Type B pancreatic cell (in vitro differentiated cells): ENCODE measurements around the gene MTMR11. TPM values are rescaled to one million over a fixed set of nuclear protein-coding genes. Genes with fewer than 3 reads are reported as not detected.

Experiments
- DNase-seq: peaks from one replicate; pipeline ENCODE4 v3.0.0; 2021; ENCODE audit warnings: mixed read lengths; ENCODE audit not compliant: unreplicated experiment; ENCODE audit errors: extremely low spot score
- H3K27ac Mint-ChIP-seq: 2 replicates; pipeline ENCODE4 v1.8.0; 2021; ENCODE audit warnings: mild to moderate bottlenecking, mixed read lengths
- H3K27me3 Mint-ChIP-seq: 2 replicates; pipeline ENCODE4 v1.8.0; 2021; ENCODE audit warnings: mixed read lengths
- H3K36me3 Mint-ChIP-seq: 2 replicates; pipeline ENCODE4 v1.8.0; 2021; ENCODE audit warnings: mixed read lengths
- H3K4me1 Mint-ChIP-seq: one replicate; pipeline ENCODE4 v1.8.0; 2021; ENCODE audit warnings: mixed read lengths; ENCODE audit not compliant: unreplicated experiment
- H3K4me3 Mint-ChIP-seq: 2 replicates; pipeline ENCODE4 v1.8.0; 2021; ENCODE audit warnings: mild to moderate bottlenecking, mixed read lengths
- H3K9me3 Mint-ChIP-seq: 2 replicates; pipeline ENCODE4 v1.8.0; 2021; ENCODE audit warnings: mixed read lengths
- total RNA-seq: library from RNA; stranded (reverse); gene quantifications from 2 replicates; pipeline ENCODE4 v1.2.1, GENCODE V29; 2021; ENCODE audit warnings: low replicate concordance
- TF ChIP-seq, protein P1 (sequence below): fragments of 200-600 bp; sonication (generic); conservative IDR thresholded peaks from 2 replicates; pipeline ENCODE4 v1.5.0; 2021; ENCODE audit warnings: antibody characterized with exemption, mild to moderate bottlenecking

MTMR11 gene
- total RNA-seq, 1 donor from 2014 or later, result 21.0 TPM

DNA sequence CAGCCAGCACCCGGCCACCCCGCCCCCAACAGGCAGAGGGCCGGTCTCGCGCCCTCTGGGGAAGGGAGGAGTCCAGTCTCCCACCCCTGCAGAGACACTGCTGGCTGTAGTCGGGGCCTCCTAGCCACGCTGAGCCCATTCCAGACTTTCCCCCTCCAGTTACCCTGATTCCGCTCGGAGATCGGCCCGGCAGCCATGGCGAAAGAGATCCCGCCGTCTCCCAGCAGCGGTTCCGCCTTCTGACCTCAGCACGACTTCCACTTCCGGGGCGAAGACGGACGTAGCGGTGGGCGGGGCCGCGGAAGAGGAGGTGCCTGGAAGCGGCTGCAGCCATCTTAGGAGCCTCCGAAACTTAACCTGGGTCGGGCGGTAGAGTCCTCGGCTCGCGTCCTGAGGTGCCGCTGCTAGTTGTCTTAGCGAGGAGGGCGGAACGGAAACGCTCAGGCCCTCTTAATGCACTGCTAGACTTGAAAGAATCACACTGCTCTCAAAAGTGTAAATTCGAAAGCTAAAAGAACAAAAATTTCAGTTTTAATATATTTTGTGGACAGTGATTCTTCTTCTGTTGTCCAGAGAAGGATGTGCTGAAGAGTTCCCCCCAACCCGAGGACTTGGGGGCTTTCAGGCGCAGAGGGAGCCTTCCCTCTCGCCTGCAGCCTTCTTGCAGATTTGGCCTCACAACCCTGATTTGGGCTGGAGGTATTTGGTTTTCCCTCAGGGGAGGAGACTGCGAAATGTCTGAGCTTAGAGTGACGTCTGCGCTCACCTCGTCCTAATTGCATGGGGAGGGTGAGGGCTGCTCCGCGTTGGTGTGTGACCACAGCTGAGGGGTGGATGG lies 8.9 kb downstream of the MTMR11 start, which contains the start of gene SF3B4:
Gene SF3B4, minus strand, starts transcription at position 241 of the 838 bp plus-strand sequence. Its CDS starts 44 bp downstream, at position 197.
- Mint-ChIP-seq H3K27me3 (no peaks in the 10 kb centered on the region), H3K36me3 (peaks cover 47% of the 10 kb centered on the region), H3K4me3 (peak within 1 kb of the TSS; percentile 99), H3K4me1 (peaks cover 17% of the 10 kb centered on the region), H3K9me3 (no peaks in the 10 kb centered on the region), H3K27ac (peak within 1 kb of the TSS; percentile 97)
- TF ChIP-seq, protein P1, sequence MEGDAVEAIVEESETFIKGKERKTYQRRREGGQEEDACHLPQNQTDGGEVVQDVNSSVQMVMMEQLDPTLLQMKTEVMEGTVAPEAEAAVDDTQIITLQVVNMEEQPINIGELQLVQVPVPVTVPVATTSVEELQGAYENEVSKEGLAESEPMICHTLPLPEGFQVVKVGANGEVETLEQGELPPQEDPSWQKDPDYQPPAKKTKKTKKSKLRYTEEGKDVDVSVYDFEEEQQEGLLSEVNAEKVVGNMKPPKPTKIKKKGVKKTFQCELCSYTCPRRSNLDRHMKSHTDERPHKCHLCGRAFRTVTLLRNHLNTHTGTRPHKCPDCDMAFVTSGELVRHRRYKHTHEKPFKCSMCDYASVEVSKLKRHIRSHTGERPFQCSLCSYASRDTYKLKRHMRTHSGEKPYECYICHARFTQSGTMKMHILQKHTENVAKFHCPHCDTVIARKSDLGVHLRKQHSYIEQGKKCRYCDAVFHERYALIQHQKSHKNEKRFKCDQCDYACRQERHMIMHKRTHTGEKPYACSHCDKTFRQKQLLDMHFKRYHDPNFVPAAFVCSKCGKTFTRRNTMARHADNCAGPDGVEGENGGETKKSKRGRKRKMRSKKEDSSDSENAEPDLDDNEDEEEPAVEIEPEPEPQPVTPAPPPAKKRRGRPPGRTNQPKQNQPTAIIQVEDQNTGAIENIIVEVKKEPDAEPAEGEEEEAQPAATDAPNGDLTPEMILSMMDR, result peak; percentile 17
- peak; percentile 93 for DNase-seq

DNA sequence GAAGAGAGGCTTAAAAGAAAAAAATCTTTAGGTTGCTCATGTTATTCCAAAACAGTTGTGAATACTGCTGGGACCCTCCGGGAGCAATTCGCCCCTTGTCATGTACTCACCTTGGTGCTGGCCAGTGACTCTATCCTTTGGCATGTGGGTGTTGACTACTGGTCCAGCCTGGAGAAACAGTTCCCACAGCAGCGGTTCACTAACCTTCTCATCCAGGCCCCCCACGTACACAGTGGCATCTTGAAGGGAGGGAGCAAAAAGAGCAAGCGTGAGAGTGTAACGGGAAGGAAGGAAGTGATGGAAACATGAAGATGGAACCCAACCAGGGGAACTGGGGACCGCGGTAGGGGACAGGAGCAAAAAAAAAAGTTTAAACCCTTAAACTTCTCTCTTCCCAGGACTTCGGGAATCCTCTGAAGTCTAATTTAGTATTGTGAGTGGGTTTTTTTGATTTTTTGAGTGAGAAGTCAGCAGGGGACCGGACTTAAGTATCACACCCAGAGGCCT lies 9.6 kb downstream of the MTMR11 start:
- peaks cover 45% of the 10 kb centered on the region for H3K36me3 Mint-ChIP-seq
- no peak for DNase-seq
- H3K4me3 Mint-ChIP-seq, result peak overlapping the region; percentile 99
- no peaks in the 10 kb centered on the region for H3K27me3 Mint-ChIP-seq
- H3K27ac Mint-ChIP-seq, result peak overlapping the region; percentile 97
- H3K4me1 Mint-ChIP-seq, result peaks cover 17% of the 10 kb centered on the region
- TF ChIP-seq, protein P1, result no peak
- H3K9me3 Mint-ChIP-seq, result no peaks in the 10 kb centered on the region

DNA sequence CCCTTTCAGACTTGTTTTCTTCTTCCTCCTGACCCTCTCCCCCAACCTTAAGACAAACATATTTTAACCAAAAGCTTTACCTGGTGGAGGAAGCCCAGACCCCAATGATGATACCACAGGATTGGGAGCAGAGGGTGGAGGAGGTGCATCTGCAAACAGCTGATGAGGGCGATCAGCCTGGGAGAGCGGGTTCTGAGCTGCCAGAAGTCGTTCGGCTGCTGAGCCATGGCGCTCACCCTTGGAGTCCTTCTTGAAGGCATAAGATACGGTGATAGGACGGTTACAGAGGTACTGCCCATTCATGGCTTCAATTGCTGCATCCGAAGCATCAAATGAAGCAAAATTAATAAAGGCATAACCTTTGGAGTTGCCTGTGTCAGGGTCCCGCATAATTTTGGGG lies 10.4 kb downstream of the MTMR11 start:
- Mint-ChIP-seq H3K36me3 (peaks cover 41% of the 10 kb centered on the region), H3K27ac (no peak overlapping the region)

DNA sequence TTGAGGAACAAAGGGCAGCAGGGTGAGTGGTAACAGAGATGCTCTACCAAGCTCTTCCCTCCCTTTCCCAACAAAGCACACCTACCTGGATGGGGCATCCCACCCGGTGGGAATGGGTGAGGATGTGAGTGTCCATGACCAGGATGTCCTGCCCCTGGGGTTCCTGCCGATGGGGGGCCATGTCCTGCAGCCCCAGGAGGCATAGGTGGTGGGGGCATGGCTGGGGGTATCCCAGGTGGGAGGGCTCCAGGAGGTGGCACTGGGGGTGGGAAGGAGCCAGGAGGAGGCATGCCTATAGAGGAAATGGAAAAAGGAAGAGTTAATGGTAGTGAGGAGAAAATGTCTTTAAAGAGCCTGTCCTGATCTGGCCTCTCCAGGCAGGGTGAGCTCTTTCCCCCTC lies 10.9 kb downstream of the MTMR11 start:
- no peak for DNase-seq
- TF ChIP-seq, protein P1, result no peak
- Mint-ChIP-seq H3K27ac (no peak overlapping the region), H3K4me3 (peak overlapping the region; percentile 73), H3K27me3 (no peaks in the 10 kb centered on the region), H3K9me3 (no peaks in the 10 kb centered on the region), H3K4me1 (peaks cover 17% of the 10 kb centered on the region), H3K36me3 (peaks cover 37% of the 10 kb centered on the region)

More for the DNA sequence above, 10.4 kb downstream of the MTMR11 start:
- H3K4me3 Mint-ChIP-seq, result peak overlapping the region; percentile 99
- H3K27me3 Mint-ChIP-seq, result no peaks in the 10 kb centered on the region
- H3K9me3 Mint-ChIP-seq, result no peaks in the 10 kb centered on the region
- H3K4me1 Mint-ChIP-seq, result peaks cover 17% of the 10 kb centered on the region
- DNase-seq, result no peak
- TF ChIP-seq, protein P1, result no peak

DNA sequence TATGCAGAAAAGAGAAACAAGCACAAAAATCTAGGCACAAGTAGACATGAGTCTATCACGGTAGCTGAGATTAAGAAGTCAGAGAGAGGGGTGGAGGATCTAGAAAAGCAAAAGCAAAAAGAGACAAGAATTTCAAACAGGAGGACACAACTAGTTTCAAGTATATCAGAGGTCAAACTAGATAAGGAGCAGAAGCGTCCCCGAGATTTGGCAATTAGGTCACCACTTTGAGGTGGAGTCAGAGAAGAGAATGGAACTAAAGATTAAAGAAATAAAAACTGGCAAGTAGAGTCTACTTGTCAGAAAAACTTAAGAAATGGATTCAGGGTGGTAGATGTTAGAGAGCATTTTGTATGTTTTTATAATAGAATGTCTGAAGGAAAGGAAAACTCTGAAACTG lies 11.3 kb downstream of the MTMR11 start:
- peaks cover 17% of the 10 kb centered on the region for H3K4me1 Mint-ChIP-seq
- TF ChIP-seq, protein P1, result no peak
- H3K27ac Mint-ChIP-seq, result peak overlapping the region; percentile 30
- no peak for DNase-seq
- H3K9me3 Mint-ChIP-seq, result no peaks in the 10 kb centered on the region
- H3K36me3 Mint-ChIP-seq, result peaks cover 33% of the 10 kb centered on the region
- H3K4me3 Mint-ChIP-seq, result peak overlapping the region; percentile 73
- no peaks in the 10 kb centered on the region for H3K27me3 Mint-ChIP-seq
